ENCODE measurements around the gene MYO5A. TPM values are rescaled to one million over a fixed set of nuclear protein-coding genes. Genes with fewer than 3 reads are reported as not detected.

MYO5A gene
- total RNA-seq, 1 experiment from 2014 or later, result 17.6 TPM

- ChIA-PET POLR2A (no interaction called here), CTCF (no interaction called here), RAD21 (ENCODE audit: low non-redundant PET in 1 of 2, low total read pairs in 2 of 2, uncharacterized antibody in 2 of 2, unreplicated experiment in 2 of 2) (no interaction called here)
- H3K27me3 ChIP-seq (ENCODE audit: insufficient read depth, low read length), result no peaks in the 10 kb centered on the region
- H3K9ac ChIP-seq (ENCODE audit: low read length), result no peak overlapping the region
- DNase-seq (ENCODE audit: low read depth, low spot score) (no peak), ATAC-seq (no peak)
- H3K9me3 ChIP-seq (ENCODE audit: control insufficient read depth in 1 of 2, insufficient read depth in 1 of 2, low read depth in 1 of 2, low read length in 2 of 2), result no peaks in the 10 kb centered on the region
- peaks cover 20 to 24% of the 10 kb centered on the region in 2 experiments; a peak in 3 of 4 replicates for H3K36me3 ChIP-seq (ENCODE audit: control insufficient read depth in 1 of 2, insufficient read depth in 2 of 2, low read length in 2 of 2)
- no peak overlapping the region for H3K4me3 ChIP-seq (replicated peaks in 1 of 2; ENCODE audit: low read depth in 1 of 2, low read length in 2 of 2)
- no peak overlapping the region for H3K4me2 ChIP-seq (ENCODE audit: low read length)
- TF ChIP-seq JUND (IDR thresholded peaks at IDR 0.05) (no peak), RAD21 (IDR thresholded peaks at IDR 0.05; ENCODE audit: low read depth) (no peak), SP1 (IDR thresholded peaks at IDR 0.05; ENCODE audit: low read depth) (no peak), YY1 (IDR thresholded peaks at IDR 0.05; ENCODE audit: extremely low read depth, insufficient replicate concordance, low read depth, low read length) (no peak)
- H4K20me1 ChIP-seq (ENCODE audit: insufficient read depth), result no peaks in the 10 kb centered on the region
- peaks cover 0 to 3% of the 10 kb centered on the region in 2 experiments; a peak in 1 of 4 replicates for H3K4me1 ChIP-seq (ENCODE audit: control insufficient read depth in 1 of 2, insufficient read depth in 2 of 2, low read length in 2 of 2)
- H3K79me2 ChIP-seq (ENCODE audit: insufficient read depth, low read length), result peaks cover 10% of the 10 kb centered on the region; the same call in 1 of the 2 replicates
- no peak overlapping the region for H3K27ac ChIP-seq (ENCODE audit: low read depth, low read length)
- no peaks in the 10 kb centered on the region for H3K9me2 ChIP-seq (ENCODE audit: insufficient read depth)
- H2AFZ ChIP-seq (ENCODE audit: low read depth, low read length, poor library complexity, severe bottlenecking), result no peak overlapping the region
- BruUV-seq (replicated peaks), result no TSS peak
- intact Hi-C loops (cut with micrococcal nuclease), result no loop called here
Measured at GRCh38 chr15:52281085-52282035, 247.3 kb downstream of the MYO5A start.

- ChIA-PET POLR2A (no interaction called here), RAD21 (ENCODE audit: low non-redundant PET in 1 of 2, low total read pairs in 2 of 2, uncharacterized antibody in 2 of 2, unreplicated experiment in 2 of 2) (interaction anchor here in 1 of 2 experiments (0.7 kb wide), 1 partner anchor 24 kb away, joined by 4 read pairs; no protein-coding TSS in a partner anchor), CTCF (no interaction called here)
- Histone ChIP-seq H3K4me1 (ENCODE audit: control insufficient read depth in 1 of 2, insufficient read depth in 2 of 2, low read length in 2 of 2) (peaks cover 0 to 3% of the 10 kb centered on the region in 2 experiments; a peak in 1 of 4 replicates), H3K4me2 (ENCODE audit: low read length) (no peak overlapping the region), H3K27ac (ENCODE audit: low read depth, low read length) (no peak overlapping the region), H2AFZ (ENCODE audit: low read depth, low read length, poor library complexity, severe bottlenecking) (no peak overlapping the region), H3K9me2 (ENCODE audit: insufficient read depth) (no peaks in the 10 kb centered on the region), H4K20me1 (ENCODE audit: insufficient read depth) (no peaks in the 10 kb centered on the region), H3K27me3 (ENCODE audit: insufficient read depth, low read length) (no peaks in the 10 kb centered on the region), H3K9ac (ENCODE audit: low read length) (no peak overlapping the region), H3K79me2 (ENCODE audit: insufficient read depth, low read length) (peaks cover 10% of the 10 kb centered on the region; the same call in 1 of the 2 replicates), H3K9me3 (ENCODE audit: control insufficient read depth in 1 of 2, insufficient read depth in 1 of 2, low read depth in 1 of 2, low read length in 2 of 2) (no peaks in the 10 kb centered on the region), H3K36me3 (ENCODE audit: control insufficient read depth in 1 of 2, insufficient read depth in 2 of 2, low read length in 2 of 2) (peaks cover 24% of the 10 kb centered on the region in 2 experiments; a peak in 3 of 4 replicates), H3K4me3 (replicated peaks in 1 of 2; ENCODE audit: low read depth in 1 of 2, low read length in 2 of 2) (no peak overlapping the region)
- no TSS peak for BruUV-seq (replicated peaks)
- ATAC-seq (no peak), DNase-seq (ENCODE audit: low read depth, low spot score) (no peak)
- intact Hi-C loops (cut with micrococcal nuclease), result no loop called here
- TF ChIP-seq ATF3 (IDR thresholded peaks at IDR 0.05) (no peak), POLR2AphosphoS5 (IDR thresholded peaks at IDR 0.05; ENCODE audit: low read depth, low read length) (no peak), ZBTB33 (IDR thresholded peaks at IDR 0.05; ENCODE audit: extremely low read depth, insufficient replicate concordance, low read length) (no peak), EGR1 (IDR thresholded peaks at IDR 0.05; ENCODE audit: low read depth) (no peak)
Measured at GRCh38 chr15:52280326-52281084, 248.2 kb downstream of the MYO5A start.

Data from HCT116 (cell line).